Neural cell (in vitro differentiated cells): ENCODE results near the gene TCEAL6. TPM values are rescaled to one million over a fixed set of nuclear protein-coding genes. Genes with fewer than 3 reads are reported as not detected.
"Not testable (repeated sequence)": the region's sequence is repeated elsewhere in the genome, so short reads cannot be mapped to it uniquely, and the experiment has no call there.

Experiments
- H2AFZ ChIP-seq: fragments of 200-600, 300-800 bp; sonication (generic), shearing (Covaris generic); 2 replicates; pipeline ENCODE4 v1.6.0; 2014; ENCODE audit warnings: low read depth, mild to moderate bottlenecking, antibody characterized with exemption, low read length, moderate library complexity
- H3F3A ChIP-seq: fragments of 200-600 bp; shearing (Covaris generic); 2 replicates; pipeline ENCODE4 v1.6.1; 2016; ENCODE audit warnings: mild to moderate bottlenecking, moderate library complexity, mixed read lengths, antibody characterized with exemption, low read length; ENCODE audit not compliant: insufficient read depth, poor library complexity, severe bottlenecking
- H3K27ac ChIP-seq: fragments of 200-600, 300-800 bp; sonication (generic), shearing (Covaris generic); 2 replicates; pipeline ENCODE4 v1.5.1; 2014; ENCODE audit warnings: mild to moderate bottlenecking, low read length, moderate library complexity
- H3K27me3 ChIP-seq: fragments of 300-800, 200-600 bp; sonication (generic), shearing (Covaris generic); 2 replicates; pipeline ENCODE4 v1.6.0; 2014; ENCODE audit warnings: mild to moderate bottlenecking, low read depth, low read length, moderate library complexity; ENCODE audit not compliant: insufficient read depth
- H3K36me3 ChIP-seq: fragments of 300-800, 200-600 bp; sonication (generic), shearing (Covaris generic); 2 replicates; pipeline ENCODE4 v1.5.1; 2014; ENCODE audit warnings: mild to moderate bottlenecking, antibody characterized with exemption, low read length, moderate library complexity; ENCODE audit not compliant: insufficient read depth
- H3K4me2 ChIP-seq: fragments of 300-800, 200-600 bp; sonication (generic), shearing (Covaris generic); 2 replicates; pipeline ENCODE4 v1.6.0; 2014; ENCODE audit warnings: mild to moderate bottlenecking, low read length
- H3K4me3 ChIP-seq: fragments of 300-800, 200-600 bp; sonication (generic), shearing (Covaris generic); 2 replicates; pipeline ENCODE4 v1.5.1; 2014; ENCODE audit warnings: mild to moderate bottlenecking, low read length, moderate library complexity
- H3K79me2 ChIP-seq: fragments of 200-600 bp; shearing (Covaris generic); replicated peaks from 2 replicates; pipeline ENCODE4 v1.6.0; 2014; ENCODE audit warnings: mild to moderate bottlenecking, low read length, moderate library complexity; ENCODE audit not compliant: insufficient read depth
- H3K9ac ChIP-seq: fragments of 300-800, 200-600 bp; sonication (generic), shearing (Covaris generic); 2 replicates; pipeline ENCODE4 v1.6.1; 2016; ENCODE audit warnings: mild to moderate bottlenecking, low read length, mixed read lengths
- H3K9me2 ChIP-seq: fragments of 200-600 bp; shearing (Covaris generic); 2 replicates; pipeline ENCODE4 v1.6.1; 2016; ENCODE audit warnings: mild to moderate bottlenecking, low read length, mixed read lengths; ENCODE audit not compliant: insufficient read depth
- H3K9me3 ChIP-seq: fragments of 200-600, 300-800 bp; sonication (generic), shearing (Covaris generic); 2 replicates; pipeline ENCODE4 v1.6.1; 2016; ENCODE audit warnings: mild to moderate bottlenecking, mixed run types, low read length, moderate library complexity, mixed read lengths
- H4K20me1 ChIP-seq: fragments of 200-600 bp; shearing (Covaris generic); 2 replicates; pipeline ENCODE4 v1.6.1; 2016; ENCODE audit warnings: mild to moderate bottlenecking, mixed run types; ENCODE audit not compliant: insufficient read depth
- EP300 ChIP-seq: fragments of 450-650 bp; conservative IDR thresholded peaks from 2 replicates; pipeline ENCODE4 v1.6.1; 2014; ENCODE audit warnings: antibody characterized with exemption, mild to moderate bottlenecking, moderate library complexity; ENCODE audit not compliant: poor library complexity, severe bottlenecking
- EZH2 ChIP-seq: fragments of 200-600, 300-800 bp; shearing (Covaris generic), sonication (generic); IDR thresholded peaks from 2 replicates; pipeline ENCODE4 v1.6.1; 2014; ENCODE audit warnings: antibody characterized with exemption, low read length, borderline replicate concordance, mild to moderate bottlenecking; ENCODE audit not compliant: insufficient read depth, poor library complexity, severe bottlenecking
- MXI1 ChIP-seq: fragments of 450-650 bp; conservative IDR thresholded peaks from 2 replicates; pipeline ENCODE4 v1.6.1; 2014; ENCODE audit warnings: antibody characterized with exemption, mild to moderate bottlenecking; ENCODE audit not compliant: poor library complexity, severe bottlenecking
- POLR2AphosphoS5 ChIP-seq: IDR thresholded peaks from 2 replicates; pipeline ENCODE4 v1.6.1; 2012
- RAD21 ChIP-seq: fragments of 450-650 bp; conservative IDR thresholded peaks from 2 replicates; pipeline ENCODE4 v1.6.1; 2014; ENCODE audit warnings: antibody characterized with exemption, mild to moderate bottlenecking, moderate library complexity
- REST ChIP-seq: IDR thresholded peaks from 2 replicates; pipeline ENCODE4 v1.6.1; 2012; ENCODE audit warnings: borderline replicate concordance
- SMC3 ChIP-seq: fragments of 450-650 bp; conservative IDR thresholded peaks from 2 replicates; pipeline ENCODE4 v1.6.1; 2014; ENCODE audit warnings: antibody characterized with exemption, mild to moderate bottlenecking, moderate library complexity; ENCODE audit not compliant: poor library complexity
- TAF1 ChIP-seq: IDR thresholded peaks from 2 replicates; pipeline ENCODE4 v1.6.1; 2012; ENCODE audit warnings: low read depth
- polyA minus RNA-seq: library from RNA; depleted of rRNA, polyadenylated mRNA; stranded (reverse); fragments of >200 nt; gene quantifications from 2 replicates; pipeline ENCODE4 v1.2.3, GENCODE V29; 2014
- polyA plus RNA-seq: library from polyadenylated mRNA; depleted of rRNA; stranded (reverse); fragments of >200 nt; gene quantifications from 2 replicates; pipeline ENCODE4 v1.2.3, GENCODE V29; 2014
- TF ChIP-seq, protein P1 (sequence below): fragments of 450-650 bp; IDR thresholded peaks from 2 replicates; pipeline ENCODE4 v1.5.1; 2014; ENCODE audit warnings: antibody characterized with exemption, mild to moderate bottlenecking, moderate library complexity; ENCODE audit not compliant: poor library complexity, severe bottlenecking

Gene TCEAL6
- polyA plus RNA-seq (not detected in 2 replicates), polyA minus RNA-seq (not detected in 2 replicates)

DNA sequence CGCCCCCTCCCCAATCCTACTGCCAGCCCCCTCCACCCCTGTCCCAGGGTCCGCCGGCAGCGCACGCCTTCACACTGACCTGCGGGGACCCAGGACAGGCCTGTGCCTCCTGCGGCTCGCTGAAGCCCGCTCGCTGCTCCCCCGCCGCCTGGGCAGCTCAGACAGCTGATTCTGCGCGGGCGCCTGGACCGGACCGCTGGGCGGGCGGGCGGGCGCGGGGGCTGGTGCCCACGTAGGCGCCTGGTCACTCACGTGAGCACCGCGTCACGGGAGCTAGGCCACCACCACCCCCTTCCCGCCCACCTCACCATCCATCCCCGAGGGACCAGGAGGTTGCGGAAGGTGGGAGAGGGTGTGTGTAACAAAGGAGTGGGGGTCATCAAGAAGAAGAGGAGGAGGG is at the start of gene TCEAL6:
TCEAL6 (minus strand) TSS at position 208 of the 400 bp plus-strand sequence.
- not testable (repeated sequence) for H3K27ac ChIP-seq, H3K9me2 ChIP-seq, H3K79me2 ChIP-seq, H2AFZ ChIP-seq, H3K4me3 ChIP-seq, H3F3A ChIP-seq, H4K20me1 ChIP-seq, H3K9me3 ChIP-seq, H3K9ac ChIP-seq, H3K27me3 ChIP-seq, H3K36me3 ChIP-seq, H3K4me2 ChIP-seq

GRCh38 chrX:102185967-102186720 is 43.9 kb upstream of the TCEAL6 start:
- Histone ChIP-seq H3K79me2 (no peaks in the 10 kb centered on the region), H3K9me3 (no peaks in the 10 kb centered on the region), H3K4me3 (no peak overlapping the region), H3K27me3 (no peaks in the 10 kb centered on the region), H3F3A (no peaks in the 10 kb centered on the region), H4K20me1 (no peaks in the 10 kb centered on the region), H3K9ac (no peak overlapping the region), H3K27ac (no peak overlapping the region), H3K4me2 (no peak overlapping the region), H2AFZ (no peak overlapping the region), H3K9me2 (no peaks in the 10 kb centered on the region), H3K36me3 (no peaks in the 10 kb centered on the region)
- TF ChIP-seq EP300 (no peak), RAD21 (no peak), EZH2 (no peak), TAF1 (no peak), REST (no peak), MXI1 (no peak), POLR2AphosphoS5 (no peak), SMC3 (no peak)
- TF ChIP-seq, protein P1, sequence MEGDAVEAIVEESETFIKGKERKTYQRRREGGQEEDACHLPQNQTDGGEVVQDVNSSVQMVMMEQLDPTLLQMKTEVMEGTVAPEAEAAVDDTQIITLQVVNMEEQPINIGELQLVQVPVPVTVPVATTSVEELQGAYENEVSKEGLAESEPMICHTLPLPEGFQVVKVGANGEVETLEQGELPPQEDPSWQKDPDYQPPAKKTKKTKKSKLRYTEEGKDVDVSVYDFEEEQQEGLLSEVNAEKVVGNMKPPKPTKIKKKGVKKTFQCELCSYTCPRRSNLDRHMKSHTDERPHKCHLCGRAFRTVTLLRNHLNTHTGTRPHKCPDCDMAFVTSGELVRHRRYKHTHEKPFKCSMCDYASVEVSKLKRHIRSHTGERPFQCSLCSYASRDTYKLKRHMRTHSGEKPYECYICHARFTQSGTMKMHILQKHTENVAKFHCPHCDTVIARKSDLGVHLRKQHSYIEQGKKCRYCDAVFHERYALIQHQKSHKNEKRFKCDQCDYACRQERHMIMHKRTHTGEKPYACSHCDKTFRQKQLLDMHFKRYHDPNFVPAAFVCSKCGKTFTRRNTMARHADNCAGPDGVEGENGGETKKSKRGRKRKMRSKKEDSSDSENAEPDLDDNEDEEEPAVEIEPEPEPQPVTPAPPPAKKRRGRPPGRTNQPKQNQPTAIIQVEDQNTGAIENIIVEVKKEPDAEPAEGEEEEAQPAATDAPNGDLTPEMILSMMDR: no peak
